ENCODE measurements around the gene FANCI.

The FANCI gene

DNA sequence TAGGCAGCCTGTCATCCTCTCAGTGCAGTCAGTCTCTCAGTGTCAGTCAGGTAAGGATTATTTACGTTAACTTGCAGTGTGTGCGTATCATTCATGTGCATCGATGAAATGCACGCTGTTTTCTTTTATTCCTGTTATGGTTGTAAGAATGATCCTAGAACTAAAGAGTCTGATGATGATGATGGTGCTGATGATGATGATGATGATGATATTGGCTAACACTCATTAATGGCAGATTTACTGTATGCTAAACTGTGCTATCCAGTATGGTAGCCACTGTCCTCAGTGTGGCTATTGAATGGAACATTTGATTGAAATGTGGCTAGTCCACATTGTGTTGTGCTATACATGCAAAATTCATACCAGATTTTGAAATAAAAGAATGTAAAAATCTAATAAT is 39.4 kb downstream of the FANCI start:
- Histone ChIP-seq H3K27me3 (ENCODE audit: insufficient read depth, insufficient read length) (no peaks in the 10 kb centered on the region), H3K4me3 (ENCODE audit: insufficient read length, low read depth) (no peak overlapping the region), H3K9me3 (ENCODE audit: insufficient read depth, low read length) (peaks cover 15% of the 10 kb centered on the region; the same call in 1 of the 2 replicates), H3K9ac (ENCODE audit: insufficient read length, low read depth) (no peak overlapping the region), H3K36me3 (ENCODE audit: insufficient read depth, insufficient read length, low read length) (peaks cover 93% of the 10 kb centered on the region), H3K4me1 (ENCODE audit: insufficient read depth, insufficient read length) (no peaks in the 10 kb centered on the region)
- TF ChIP-seq SUZ12 (IDR thresholded peaks at IDR 0.05; ENCODE audit: extremely low read depth, insufficient read depth, insufficient read length), result no peak
- TF ChIP-seq YY1 (IDR thresholded peaks at IDR 0.05; ENCODE audit: insufficient read depth, insufficient read length), result no peak
- no peak for TF ChIP-seq ZNF274 (IDR thresholded peaks at IDR 0.05; ENCODE audit: low read depth, low read length)
- DNase-seq (ENCODE audit: low read depth, low spot score), result no peak

DNA sequence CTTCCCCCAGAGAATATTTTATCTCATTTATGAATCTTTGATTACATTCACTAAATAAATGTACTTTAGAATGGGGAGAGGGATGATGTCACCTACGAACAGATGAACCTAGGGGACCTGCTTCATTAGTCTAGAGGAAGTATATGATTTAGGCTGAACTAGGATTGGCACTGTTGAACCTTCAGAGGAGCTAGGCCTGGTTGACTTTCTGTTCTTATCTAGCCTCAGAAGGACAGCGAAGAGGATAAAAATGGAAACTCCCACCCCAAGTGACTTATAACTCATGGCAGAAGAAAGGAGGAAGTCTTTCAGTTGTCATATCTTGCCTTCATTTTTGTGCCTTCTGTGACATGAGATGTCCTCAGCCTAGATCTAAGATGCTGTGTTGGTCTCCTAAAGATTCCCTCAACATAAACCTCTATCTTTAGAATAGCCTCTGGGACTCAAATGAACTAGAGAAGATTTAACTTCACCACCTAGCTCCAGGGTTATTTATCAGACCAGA is 48.2 kb downstream of the FANCI start:
- TF ChIP-seq ZNF274 (IDR thresholded peaks at IDR 0.05; ENCODE audit: low read depth, low read length), result no peak
- no peak for TF ChIP-seq YY1 (IDR thresholded peaks at IDR 0.05; ENCODE audit: insufficient read depth, insufficient read length)
- TF ChIP-seq SUZ12 (IDR thresholded peaks at IDR 0.05; ENCODE audit: extremely low read depth, insufficient read depth, insufficient read length), result no peak
- Histone ChIP-seq H3K27me3 (ENCODE audit: insufficient read depth, insufficient read length) (no peaks in the 10 kb centered on the region), H3K4me1 (ENCODE audit: insufficient read depth, insufficient read length) (no peaks in the 10 kb centered on the region), H3K4me3 (ENCODE audit: insufficient read length, low read depth) (no peak overlapping the region), H3K36me3 (ENCODE audit: insufficient read depth, insufficient read length, low read length) (peaks cover 80% of the 10 kb centered on the region), H3K9ac (ENCODE audit: insufficient read length, low read depth) (no peak overlapping the region), H3K9me3 (ENCODE audit: insufficient read depth, low read length) (0 out of 2 replicates have a peak, but pooled peaks cover 5% of the 10 kb centered on the region)
- no peak for DNase-seq (ENCODE audit: low read depth, low spot score)

DNA sequence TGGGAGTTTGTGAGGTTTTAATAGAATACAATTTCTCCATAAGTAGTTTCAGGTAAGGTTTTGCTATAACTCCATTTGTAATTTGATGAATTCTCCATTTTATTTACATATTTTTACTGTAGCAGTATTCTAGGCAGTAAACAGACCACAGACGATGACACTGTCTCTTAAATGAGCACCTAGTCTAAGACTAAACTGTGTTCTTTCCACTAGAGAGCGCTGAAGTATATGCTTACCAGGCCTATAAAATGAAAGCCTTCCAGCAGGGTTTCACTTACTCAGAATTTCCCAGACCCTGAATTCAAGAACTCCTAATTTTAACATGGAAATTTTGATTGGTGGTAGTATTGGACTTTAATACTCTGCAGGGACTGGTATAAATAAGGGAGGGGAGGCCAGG is 49.2 kb downstream of the FANCI start:
- no peak overlapping the region for H3K4me3 ChIP-seq (ENCODE audit: insufficient read length, low read depth)
- TF ChIP-seq ZNF274 (IDR thresholded peaks at IDR 0.05; ENCODE audit: low read depth, low read length), result no peak
- no peak for TF ChIP-seq YY1 (IDR thresholded peaks at IDR 0.05; ENCODE audit: insufficient read depth, insufficient read length)
- TF ChIP-seq SUZ12 (IDR thresholded peaks at IDR 0.05; ENCODE audit: extremely low read depth, insufficient read depth, insufficient read length), result no peak
- no peaks in the 10 kb centered on the region for H3K27me3 ChIP-seq (ENCODE audit: insufficient read depth, insufficient read length)
- no peaks in the 10 kb centered on the region for H3K4me1 ChIP-seq (ENCODE audit: insufficient read depth, insufficient read length)
- H3K9me3 ChIP-seq (ENCODE audit: insufficient read depth, low read length), result peaks cover 15% of the 10 kb centered on the region; the same call in 1 of the 2 replicates
- DNase-seq (ENCODE audit: low read depth, low spot score), result no peak
- H3K9ac ChIP-seq (ENCODE audit: insufficient read length, low read depth), result no peak overlapping the region
- peaks cover 74% of the 10 kb centered on the region for H3K36me3 ChIP-seq (ENCODE audit: insufficient read depth, insufficient read length, low read length)

DNA sequence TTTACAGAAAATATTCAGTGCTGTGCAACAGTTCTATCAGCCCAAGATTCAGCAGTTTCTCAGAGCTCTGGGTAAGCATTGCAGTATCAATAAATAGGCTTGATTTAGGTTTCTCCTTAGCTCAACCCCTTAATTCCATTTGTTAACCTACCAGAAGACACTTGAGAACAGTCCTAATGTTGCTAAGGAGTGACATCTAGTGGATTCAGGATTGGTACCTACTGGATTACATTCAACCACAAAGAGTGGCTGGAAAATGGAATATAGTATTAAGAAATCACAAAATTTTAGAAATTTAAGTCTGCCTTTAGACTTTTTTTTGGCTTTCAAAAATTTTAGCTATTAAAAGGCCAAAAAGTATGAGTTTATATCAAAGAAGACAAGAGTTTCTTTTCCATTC is 56.1 kb downstream of the FANCI start:
- DNase-seq (ENCODE audit: low read depth, low spot score), result no peak
- Histone ChIP-seq H3K4me3 (ENCODE audit: insufficient read length, low read depth) (no peak overlapping the region), H3K4me1 (ENCODE audit: insufficient read depth, insufficient read length) (no peaks in the 10 kb centered on the region), H3K9ac (ENCODE audit: insufficient read length, low read depth) (no peak overlapping the region), H3K36me3 (ENCODE audit: insufficient read depth, insufficient read length, low read length) (peaks cover 70% of the 10 kb centered on the region), H3K9me3 (ENCODE audit: insufficient read depth, low read length) (peaks cover 14% of the 10 kb centered on the region; the same call in 1 of the 2 replicates), H3K27me3 (ENCODE audit: insufficient read depth, insufficient read length) (no peaks in the 10 kb centered on the region)
- TF ChIP-seq SUZ12 (IDR thresholded peaks at IDR 0.05; ENCODE audit: extremely low read depth, insufficient read depth, insufficient read length) (no peak), YY1 (IDR thresholded peaks at IDR 0.05; ENCODE audit: insufficient read depth, insufficient read length) (no peak)

DNA sequence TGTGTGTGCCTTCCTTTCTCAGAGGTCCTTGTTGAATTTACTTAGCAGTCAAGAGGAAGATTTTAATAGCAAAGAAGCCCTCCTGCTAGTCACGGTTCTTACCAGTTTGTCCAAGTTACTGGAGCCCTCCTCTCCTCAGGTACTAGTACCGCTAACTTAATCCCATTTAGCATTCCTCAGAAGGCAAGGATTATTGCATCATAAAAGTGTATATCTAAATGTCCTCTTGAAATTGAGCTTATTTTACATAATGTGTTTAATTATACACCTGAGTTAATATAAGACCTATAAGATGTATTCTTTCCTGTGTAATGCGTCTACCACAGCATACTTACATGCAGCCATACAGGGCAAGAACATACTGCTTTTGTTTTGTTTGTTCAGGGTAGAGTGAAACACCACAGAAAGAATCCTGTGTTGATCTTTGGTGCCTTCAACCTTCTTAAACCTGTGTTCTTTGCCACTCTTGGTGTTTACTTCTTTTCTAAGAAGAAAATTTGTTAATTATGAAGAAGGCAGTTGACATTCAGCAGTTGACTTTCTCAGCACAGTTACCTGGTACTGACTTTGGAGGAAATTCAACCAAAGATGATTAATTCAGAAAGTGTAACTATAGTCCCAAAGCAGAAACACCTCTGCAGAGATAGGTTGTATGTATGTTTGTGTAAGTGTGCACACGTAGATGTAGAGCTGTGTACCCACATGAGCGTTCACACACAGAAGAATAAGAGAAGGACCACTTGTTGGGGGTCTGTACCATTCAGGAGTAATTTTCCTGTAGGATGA is 57.7 kb downstream of the FANCI start:
- H3K4me3 ChIP-seq (ENCODE audit: insufficient read length, low read depth), result no peak overlapping the region
- no peak overlapping the region for H3K9ac ChIP-seq (ENCODE audit: insufficient read length, low read depth)
- H3K36me3 ChIP-seq (ENCODE audit: insufficient read depth, insufficient read length, low read length), result peaks cover 71% of the 10 kb centered on the region
- no peaks in the 10 kb centered on the region for H3K4me1 ChIP-seq (ENCODE audit: insufficient read depth, insufficient read length)
- H3K27me3 ChIP-seq (ENCODE audit: insufficient read depth, insufficient read length), result no peaks in the 10 kb centered on the region
- DNase-seq (ENCODE audit: low read depth, low spot score), result no peak
- peaks cover 11% of the 10 kb centered on the region; the same call in 1 of the 2 replicates for H3K9me3 ChIP-seq (ENCODE audit: insufficient read depth, low read length)
- no peak for TF ChIP-seq YY1 (IDR thresholded peaks at IDR 0.05; ENCODE audit: insufficient read depth, insufficient read length)
- no peak for TF ChIP-seq SUZ12 (IDR thresholded peaks at IDR 0.05; ENCODE audit: extremely low read depth, insufficient read depth, insufficient read length)
- no peak for TF ChIP-seq ZNF274 (IDR thresholded peaks at IDR 0.05; ENCODE audit: low read depth, low read length)

DNA sequence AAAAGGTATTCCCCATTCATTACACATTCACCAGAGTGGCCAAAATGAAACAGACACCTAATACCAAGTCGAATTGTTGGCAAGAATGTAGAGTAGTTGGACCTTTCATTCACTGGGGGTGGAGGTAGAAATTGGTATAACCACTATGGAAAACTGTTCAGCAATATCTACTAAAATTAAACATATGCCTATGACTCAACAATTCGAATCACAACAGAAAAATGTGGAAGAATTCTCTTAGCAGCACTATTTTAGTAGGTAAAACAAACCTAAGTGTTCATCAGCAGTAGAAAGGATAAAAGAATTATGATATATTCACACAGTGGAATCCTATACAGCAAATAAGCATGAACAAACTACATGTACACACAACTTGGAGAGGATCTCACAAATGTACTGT is 60.2 kb downstream of the FANCI start:
- H3K9ac ChIP-seq (ENCODE audit: insufficient read length, low read depth), result no peak overlapping the region
- H3K36me3 ChIP-seq (ENCODE audit: insufficient read depth, insufficient read length, low read length), result peaks cover 90% of the 10 kb centered on the region
- TF ChIP-seq YY1 (IDR thresholded peaks at IDR 0.05; ENCODE audit: insufficient read depth, insufficient read length), result no peak
- no peak for TF ChIP-seq ZNF274 (IDR thresholded peaks at IDR 0.05; ENCODE audit: low read depth, low read length)
- TF ChIP-seq SUZ12 (IDR thresholded peaks at IDR 0.05; ENCODE audit: extremely low read depth, insufficient read depth, insufficient read length), result no peak
- H3K4me3 ChIP-seq (ENCODE audit: insufficient read length, low read depth), result no peak overlapping the region
- no peak for DNase-seq (ENCODE audit: low read depth, low spot score)
- H3K4me1 ChIP-seq (ENCODE audit: insufficient read depth, insufficient read length), result no peaks in the 10 kb centered on the region
- H3K27me3 ChIP-seq (ENCODE audit: insufficient read depth, insufficient read length), result no peaks in the 10 kb centered on the region
- H3K9me3 ChIP-seq (ENCODE audit: insufficient read depth, low read length), result no peaks in the 10 kb centered on the region

DNA sequence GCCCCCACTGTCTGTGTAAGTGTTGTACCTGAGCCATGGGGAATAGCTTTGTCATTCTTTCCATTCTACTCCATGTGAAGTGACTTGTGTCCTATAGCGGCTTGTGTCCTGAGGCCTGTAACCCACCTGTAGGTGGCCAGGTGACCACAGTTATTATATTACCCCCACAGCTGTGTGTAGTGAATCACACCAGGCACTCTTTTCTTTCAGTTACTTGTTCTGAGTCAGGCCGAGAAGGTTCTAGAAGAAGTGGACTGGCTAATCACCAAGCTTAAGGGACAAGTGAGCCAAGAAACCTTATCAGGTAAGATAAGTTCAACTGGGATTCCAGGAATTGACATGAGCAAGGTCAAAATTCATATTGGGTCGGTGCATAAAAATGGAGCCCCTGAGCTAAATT is 61.6 kb downstream of the FANCI start:
- Histone ChIP-seq H3K36me3 (ENCODE audit: insufficient read depth, insufficient read length, low read length) (peaks cover 90% of the 10 kb centered on the region), H3K4me3 (ENCODE audit: insufficient read length, low read depth) (no peak overlapping the region), H3K9ac (ENCODE audit: insufficient read length, low read depth) (no peak overlapping the region), H3K4me1 (ENCODE audit: insufficient read depth, insufficient read length) (no peaks in the 10 kb centered on the region), H3K9me3 (ENCODE audit: insufficient read depth, low read length) (no peaks in the 10 kb centered on the region), H3K27me3 (ENCODE audit: insufficient read depth, insufficient read length) (no peaks in the 10 kb centered on the region)
- TF ChIP-seq YY1 (IDR thresholded peaks at IDR 0.05; ENCODE audit: insufficient read depth, insufficient read length) (no peak), SUZ12 (IDR thresholded peaks at IDR 0.05; ENCODE audit: extremely low read depth, insufficient read depth, insufficient read length) (no peak), ZNF274 (IDR thresholded peaks at IDR 0.05; ENCODE audit: low read depth, low read length) (no peak)
- no peak for DNase-seq (ENCODE audit: low read depth, low spot score)
